Activated CD4-positive, CD25-positive, alpha-beta regulatory T cell treated with anti-CD3 and anti-CD28 coated beads, Interleukin-2, amount 50 U/mL, for 16 hours (primary cell): ENCODE results near the gene RHOT1.
"Not testable (repeated sequence)": the region's sequence is repeated elsewhere in the genome, so short reads cannot be mapped to it uniquely, and the experiment has no call there.

Experiments used
- DNase-seq: peaks from one replicate; pipeline ENCODE4 v3.0.0-alpha.2; 2020; ENCODE audit warnings: low read depth, low spot score

The RHOT1 gene

DNA sequence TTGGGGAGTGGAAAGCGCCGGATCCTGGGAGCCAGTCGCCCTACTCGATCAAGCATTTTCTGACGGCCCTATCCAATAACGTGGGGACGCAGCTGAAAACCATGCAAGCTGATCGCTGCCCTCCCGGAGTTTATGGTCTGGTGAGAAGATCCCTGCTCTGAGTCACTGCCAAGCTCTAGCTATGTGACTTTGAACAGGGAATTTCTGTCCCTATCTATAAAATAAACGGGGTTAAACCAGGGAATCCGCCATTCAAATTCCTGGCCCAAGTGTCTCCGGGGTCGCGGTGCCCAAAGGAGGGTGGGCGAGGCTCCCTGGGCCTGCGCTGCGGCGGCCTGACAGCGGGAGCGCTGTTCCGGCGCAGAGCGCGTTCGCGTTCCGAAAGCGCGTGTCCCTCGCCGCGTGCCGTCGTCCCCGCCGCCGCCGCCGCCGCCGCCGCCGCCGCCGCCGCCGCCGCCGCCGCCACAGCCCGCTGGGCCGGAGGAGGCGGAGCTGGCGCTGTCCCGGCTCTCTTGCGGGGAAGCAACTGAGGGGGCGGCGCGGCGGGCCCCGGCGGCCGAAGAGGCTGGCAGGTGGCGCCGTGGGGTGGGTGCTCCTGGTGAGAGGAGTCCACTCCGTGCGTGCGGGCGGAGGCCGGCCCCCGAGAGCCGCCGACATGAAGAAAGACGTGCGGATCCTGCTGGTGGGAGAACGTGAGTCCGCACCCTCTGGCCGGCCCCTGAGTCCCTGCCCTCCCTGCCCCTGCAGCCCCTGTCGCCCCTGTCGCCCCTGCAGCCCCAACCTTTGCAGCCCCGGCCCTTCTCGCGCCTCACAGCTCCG, at the start of gene RHOT1:
Gene RHOT1 (plus strand): TSS at position 465 of the 819 bp plus-strand sequence. CDS start 191 bp downstream, at position 656.
- DNase-seq, result peak; percentile 46

DNA sequence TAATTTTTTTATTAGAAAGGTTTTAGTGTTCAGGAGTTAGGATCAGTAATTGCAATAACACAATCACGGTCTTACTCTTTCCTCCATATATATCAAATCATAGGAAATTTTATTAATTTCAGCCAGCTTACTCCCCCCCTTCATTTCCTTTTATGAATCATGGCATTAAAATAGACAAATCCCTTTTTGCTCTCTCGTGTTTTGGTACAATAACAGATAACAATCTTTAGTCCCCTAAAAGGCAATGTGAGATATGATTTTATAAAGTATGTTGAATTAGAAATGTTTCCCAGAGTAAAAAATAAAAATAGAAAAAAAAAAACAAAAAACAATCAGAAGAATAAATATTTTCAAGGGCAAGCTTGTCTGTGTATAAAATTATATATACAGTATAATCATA, 42.6 kb upstream of the RHOT1 start:
- DNase-seq, result no peak

DNA sequence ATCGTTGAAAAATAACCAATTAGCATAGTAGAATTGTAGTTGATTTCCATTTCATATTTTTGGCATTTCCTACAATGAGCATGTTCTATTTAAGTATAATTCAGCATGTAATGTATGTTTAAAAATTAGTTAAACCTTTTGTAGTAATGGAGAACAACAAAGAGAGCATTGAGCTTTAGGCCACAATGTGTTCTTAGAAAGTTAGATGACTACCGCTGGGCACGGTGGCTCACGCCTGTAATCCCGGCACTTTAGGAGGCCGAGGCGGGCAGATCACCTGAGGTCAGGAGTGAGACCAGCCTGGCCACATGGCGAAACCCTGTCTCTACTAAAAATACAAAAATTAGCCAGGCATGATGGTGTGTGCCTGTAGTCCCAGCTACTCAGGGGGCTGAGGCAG, 42.0 kb upstream of the RHOT1 start:
- DNase-seq, result not testable (repeated sequence)

DNA sequence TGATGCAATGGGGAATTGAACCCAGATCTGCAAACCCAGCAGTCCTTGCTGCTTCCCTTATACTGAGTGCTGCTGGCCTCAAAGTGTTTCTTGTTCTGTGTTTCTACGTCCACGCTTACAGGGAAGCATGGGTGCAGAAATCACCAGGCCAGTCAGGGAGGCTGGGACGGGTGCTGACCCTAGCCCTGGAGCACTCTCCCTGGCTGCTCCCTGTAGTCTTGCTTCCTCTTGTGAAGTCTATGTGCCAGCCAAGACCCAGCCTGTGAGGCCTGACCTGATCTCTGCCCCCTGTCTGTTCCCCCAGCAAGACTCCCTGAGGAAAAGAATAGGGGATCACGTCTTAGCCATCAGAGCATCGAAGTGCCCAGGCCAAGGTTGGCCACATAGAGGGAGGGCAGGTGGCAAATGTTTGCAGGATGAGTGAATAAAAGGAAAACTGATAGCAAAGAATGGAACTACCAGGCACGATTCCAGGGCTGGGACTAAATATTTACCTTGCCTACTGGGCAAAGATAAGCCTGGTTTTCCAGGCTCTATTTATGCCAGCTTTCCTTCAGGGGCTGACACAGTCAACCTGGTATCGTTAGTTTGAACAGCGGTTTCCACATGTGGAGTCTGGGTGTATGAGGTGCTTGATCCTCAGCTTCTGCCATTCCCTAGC, 41.2 kb upstream of the RHOT1 start:
- no peak for DNase-seq

DNA sequence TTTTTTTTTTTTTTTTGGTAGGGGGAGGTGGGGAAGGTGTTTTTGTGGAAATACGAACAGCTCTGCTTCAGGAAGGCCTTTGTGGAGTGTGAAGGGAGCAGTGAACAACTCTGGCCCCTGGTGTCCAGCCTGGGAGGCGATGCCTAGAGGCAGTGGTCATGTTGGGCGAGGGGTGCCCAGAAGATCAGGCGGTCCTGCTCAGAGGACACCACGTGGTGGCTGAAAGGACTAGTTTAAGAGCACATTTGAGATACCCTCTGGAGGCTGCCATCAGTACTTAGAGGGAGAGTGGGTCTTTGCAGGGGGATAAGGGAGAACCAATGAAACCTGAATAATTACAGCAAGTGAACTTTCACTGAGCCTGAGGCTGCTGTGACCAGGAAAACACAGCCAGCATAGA, 40.1 kb upstream of the RHOT1 start:
- DNase-seq, result no peak

DNA sequence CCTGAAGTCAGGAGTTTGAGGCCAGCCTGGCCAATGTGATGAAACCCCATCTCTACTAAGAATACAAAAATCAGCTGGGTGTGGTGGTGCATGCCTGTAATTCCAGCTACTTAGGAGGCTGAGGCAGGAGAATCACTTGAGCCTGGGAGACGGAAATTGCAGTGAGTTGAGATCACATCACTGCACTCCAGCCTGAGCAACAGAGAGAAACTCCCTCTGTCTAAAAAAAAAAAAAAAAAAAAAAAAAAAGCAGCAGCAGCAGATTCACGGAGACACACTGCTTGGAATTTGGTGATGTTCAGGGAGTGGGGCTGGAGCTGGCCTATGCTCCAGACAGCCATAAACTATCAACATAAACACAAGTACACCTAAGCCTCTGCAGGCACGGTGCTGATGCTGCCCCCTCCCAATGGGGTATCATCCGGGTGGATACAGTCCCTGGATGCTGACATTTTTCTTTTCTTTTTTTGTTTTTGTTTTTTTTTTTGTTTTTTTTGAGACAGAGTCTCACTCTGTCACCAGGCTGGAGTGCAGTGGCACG, 39.6 kb upstream of the RHOT1 start:
- no peak for DNase-seq

DNA sequence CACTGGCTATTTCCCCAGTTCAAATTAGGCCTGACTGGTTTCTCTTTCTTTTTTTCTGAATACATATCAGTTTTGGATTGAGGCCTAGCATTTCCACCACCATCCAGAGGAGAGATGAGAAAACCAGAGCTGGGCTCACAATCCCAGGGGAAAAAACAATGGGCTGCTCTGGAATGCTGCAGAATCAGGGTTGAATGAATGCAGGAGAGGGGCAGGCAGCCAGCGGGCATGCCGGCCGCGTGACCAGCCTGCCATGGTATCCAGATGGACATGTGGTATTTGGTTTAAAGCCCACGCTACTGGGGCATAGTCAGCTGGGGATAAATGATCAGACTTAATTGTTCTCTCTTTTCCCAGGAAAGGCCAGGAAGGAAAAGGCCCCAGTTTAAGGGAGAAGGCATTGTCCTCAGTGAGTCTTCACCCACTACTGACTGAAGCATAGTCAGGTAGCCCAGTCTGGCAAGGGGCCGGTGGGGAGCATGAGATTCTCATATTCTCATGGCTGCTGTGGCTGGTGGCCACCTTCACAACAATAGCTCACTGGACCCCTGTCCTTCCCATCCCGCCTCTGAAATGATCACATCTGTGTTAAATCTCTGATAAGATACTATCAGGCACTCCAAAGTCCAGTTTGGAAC, 38.7 kb upstream of the RHOT1 start:
- DNase-seq, result no peak

DNA sequence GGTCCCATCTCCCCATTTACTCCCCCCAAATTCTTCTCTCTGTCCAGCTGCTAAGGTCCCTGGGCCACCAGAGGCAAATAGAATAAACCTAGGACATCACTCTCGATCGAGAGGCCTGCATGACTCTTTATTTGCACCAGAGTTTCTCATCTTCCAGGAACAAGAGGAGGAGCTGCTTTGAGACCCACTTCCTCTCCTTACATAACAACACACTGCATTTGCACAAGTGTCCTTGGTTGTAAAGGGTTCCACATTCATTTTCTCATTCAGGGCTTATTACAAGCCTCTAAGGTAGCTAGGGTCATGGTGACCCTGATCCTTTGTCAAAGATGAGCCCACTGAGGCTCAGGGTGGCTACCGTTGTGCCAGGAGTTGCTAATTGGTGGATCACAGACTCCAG, 38.1 kb upstream of the RHOT1 start:
- no peak for DNase-seq

DNA sequence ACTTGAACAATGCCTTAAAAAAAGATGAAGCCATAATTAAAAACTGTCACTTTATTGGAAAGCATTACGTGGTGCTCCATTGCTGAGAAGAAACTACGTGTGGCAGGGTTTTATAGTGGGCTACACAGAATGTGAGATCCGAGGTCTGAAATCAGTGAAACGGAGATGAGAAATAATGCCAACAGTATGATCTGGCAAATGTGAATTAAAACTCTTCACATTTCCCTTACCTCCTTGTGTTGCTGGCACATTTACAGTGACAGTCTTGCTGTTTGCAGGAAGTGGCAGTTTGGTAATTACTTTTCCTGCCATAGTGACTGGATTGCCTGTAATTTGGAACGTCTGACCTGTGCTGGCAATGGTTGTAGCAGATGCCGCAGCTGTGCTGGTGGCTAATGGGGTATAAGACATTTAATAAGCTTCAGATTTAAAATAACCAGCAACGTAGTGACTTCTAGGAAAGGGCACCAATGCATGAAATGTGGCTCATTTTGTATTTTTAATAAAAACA, 35.8 kb upstream of the RHOT1 start:
- DNase-seq, result not testable (repeated sequence)

DNA sequence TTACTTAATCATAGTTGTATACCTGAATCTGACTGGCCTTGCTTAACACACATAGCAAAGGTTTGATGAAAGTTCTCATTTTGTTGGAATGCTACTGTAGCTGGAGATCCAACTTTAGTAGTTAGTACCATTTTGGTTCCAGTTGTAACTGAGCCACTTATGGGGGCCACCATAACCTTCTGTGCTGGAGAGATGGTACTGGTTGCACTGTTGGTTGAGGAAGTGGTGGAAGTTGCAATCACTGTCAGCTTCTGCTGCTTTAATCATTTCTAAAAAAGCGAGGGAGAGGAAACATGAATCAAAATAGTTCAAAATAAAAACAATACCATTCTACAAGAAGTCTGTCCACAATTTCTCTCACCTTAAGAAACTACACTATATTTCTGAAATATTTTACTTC, 35.1 kb upstream of the RHOT1 start:
- DNase-seq, result not testable (repeated sequence)

DNA sequence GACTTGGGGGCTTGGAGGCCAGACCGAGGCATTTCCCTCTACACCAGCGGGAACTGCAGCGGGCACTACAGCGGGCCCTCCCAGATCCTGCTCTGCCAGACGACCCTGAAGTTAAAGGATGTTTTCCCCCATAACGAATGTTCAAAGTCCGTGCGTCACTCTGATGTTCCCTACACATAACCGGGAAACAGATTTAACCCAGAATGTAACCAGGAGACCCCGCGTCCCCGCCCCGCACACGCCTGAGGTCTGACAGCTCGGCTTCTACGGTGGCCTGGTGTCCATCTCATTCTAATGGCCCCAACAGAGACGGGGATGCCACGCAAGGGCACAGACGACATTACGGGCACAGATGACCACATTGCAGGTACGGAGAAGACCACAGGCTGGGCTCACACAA, 31.7 kb upstream of the RHOT1 start:
- no peak for DNase-seq

DNA sequence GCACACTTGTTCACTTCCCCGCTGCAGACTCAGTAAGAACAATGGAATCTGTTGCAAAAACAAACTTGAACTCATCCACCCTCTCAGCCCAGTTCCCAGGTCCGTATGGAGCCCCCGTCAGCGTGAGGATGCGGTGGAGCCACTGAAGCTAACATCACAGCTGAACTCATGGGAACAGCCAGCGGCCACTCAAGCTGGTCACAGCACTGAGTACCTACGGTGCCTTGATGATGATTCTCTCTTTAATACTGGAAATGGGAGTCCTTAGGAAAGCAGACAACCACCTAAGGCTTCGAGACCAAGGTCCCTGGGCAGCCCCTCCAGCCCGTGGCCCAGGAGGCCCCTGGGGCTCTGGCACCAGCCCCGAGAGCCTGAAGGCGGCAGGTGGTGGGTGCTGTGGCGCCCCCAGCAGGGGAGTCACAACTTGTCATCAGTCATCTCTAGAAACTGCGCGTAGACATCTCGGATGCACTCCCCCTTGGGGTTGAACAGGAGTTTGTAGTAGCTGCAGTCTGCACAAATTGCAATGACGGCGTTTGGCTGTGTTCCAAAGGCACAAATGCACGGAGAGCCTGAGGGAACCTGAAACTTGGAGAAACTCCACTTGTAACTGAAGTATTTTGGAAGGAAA, 31.0 kb upstream of the RHOT1 start:
- no peak for DNase-seq

DNA sequence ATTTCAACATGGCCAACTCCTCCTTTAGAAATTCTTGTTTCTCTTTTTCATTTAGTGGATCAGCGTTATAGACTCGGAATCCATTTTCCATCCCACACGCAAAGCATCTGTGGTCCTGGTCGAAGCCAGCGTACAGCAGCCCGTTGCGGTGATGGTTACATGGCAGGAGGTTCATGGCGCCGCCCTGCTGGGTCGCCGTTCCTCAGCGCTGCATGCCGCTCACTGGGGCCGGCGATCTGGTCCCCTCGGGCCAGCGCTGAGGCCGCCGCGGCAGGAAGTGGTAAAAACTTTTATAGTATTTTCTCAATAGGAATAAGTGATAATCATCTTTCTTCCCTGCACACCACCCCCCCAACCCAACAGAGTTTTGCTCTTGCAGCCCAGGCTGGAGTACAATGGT, 29.9 kb upstream of the RHOT1 start:
- DNase-seq, result no peak

DNA sequence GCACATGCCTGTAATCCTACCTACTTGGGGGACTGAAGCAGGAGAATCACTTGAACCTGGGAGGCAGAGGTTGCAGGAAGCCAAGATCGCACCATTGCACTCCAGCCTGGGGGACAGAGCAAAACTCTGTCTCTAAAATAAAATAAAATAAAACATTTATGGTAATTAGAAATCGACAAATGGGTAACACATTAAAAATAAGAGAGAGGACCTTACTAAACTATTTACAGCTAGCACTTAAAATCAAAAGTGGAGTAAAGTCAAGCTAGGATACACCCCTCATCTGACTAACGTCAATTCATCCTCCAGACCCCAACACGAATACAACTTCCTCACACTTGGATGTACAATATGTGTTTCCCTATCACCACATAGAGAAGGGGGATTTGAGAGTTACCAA, 27.8 kb upstream of the RHOT1 start:
- no peak for DNase-seq

DNA sequence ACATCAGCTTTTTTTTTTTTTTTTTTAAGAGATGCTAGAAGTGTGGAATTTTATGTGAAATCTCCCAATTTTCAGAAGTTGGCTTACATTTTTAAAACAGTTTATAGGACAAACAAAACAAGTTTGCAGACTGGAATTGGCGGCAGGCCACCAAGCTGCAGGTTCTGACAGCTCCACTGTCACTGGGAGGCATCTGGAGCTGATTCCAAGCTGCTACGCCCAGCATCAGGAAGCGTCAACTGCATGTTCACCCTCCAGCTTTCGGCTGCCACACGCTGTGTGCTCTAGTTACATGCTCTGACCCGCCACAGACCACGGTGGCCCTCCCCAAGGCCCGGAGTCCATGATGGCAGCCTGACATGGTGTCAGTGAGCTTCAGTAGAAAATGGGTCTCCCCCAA, 26.8 kb upstream of the RHOT1 start:
- not testable (repeated sequence) for DNase-seq

DNA sequence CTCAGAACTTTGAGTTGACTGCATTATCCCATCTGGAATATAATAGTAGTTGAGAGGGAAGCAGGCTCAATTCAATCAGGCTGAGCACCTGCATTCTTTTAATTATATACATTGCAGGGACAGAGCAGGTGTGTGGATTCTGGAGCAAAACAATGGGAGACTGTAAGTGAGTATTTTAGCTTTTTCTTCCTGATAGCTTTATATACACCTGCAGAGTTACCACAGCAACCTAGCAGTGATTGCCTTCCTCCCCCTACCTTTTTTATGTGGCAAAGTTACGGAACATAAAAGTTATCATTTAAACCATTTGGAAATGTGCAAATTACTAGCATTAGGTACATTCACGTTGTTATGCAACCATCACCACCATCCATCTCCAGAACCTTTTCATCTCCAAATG, 25.4 kb upstream of the RHOT1 start:
- no peak for DNase-seq

DNA sequence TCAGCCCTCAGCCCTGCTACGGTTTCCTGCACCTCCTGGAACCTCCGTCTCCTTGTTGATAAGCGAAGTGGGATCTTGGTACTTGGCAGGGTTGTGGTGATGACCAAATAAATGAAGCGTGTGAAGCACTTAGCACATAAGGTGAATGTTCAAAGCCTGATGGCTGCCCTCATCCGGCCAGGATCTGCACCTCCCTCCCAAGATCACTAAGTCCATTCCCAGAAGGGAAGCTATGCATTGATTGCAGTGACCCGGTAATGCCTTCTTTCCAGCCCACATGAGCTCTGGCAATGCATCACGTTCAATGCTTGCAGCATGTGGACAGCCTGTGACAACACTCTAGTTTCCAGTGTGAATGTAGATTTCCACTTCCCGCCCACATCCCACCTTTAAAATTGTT, 24.9 kb upstream of the RHOT1 start:
- no peak for DNase-seq

DNA sequence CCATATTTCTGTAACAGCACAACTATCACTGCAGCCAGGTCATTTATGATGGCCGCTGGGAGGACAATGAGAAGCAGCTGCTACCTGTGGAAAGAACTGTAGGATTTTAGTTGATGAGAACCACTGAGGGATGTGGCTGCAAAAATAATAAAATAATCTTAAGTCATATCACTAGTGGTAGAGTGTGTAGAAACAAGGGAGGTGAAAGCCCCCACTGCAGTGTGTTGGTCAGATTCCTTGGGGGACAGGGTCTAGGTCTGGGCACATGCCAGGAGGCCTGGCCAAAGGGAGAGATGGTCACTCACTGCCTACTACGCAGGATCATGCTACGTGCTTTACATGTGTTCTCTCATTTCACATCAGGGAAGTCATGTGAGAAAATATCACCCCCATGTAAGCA, 24.2 kb upstream of the RHOT1 start:
- DNase-seq, result not testable (repeated sequence)

DNA sequence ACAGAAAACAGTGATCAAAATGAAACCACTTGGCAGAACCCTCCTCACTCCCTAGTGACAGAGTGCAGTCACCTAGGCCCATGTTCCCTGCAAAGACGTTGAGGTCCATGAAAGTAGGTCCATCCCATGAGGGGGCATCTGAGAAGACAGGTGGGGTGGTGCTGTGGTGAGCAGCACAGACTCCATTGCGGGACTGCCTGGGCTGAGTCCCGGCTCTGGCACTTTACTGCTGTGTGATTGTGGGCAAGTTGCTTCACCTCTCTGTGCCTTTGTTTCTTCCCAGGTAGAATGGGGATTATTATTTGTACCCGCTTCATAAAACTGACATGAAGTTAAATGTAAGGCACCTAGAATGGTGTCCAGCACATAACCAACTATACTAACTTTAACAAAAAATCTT, 23.5 kb upstream of the RHOT1 start:
- no peak for DNase-seq

DNA sequence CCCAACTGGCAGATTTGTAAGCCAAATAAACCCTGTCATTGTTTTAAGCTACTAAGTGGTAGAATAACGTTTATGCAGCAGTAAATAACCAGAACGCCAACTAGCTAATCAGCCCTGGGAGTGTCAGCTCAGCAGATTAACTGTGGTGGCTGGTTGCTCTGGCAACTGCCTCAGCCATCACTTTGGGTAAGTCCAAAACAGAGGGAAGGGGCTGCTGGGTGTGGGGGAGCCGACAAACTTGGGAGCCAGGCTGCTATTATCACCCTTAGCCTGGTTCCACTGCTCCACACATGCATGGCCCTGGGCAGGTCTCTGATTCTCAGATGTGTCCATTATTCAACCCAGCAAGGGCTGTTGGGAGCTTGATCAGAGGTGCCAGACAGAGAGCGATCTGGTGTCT, 22.2 kb upstream of the RHOT1 start:
- no peak for DNase-seq

DNA sequence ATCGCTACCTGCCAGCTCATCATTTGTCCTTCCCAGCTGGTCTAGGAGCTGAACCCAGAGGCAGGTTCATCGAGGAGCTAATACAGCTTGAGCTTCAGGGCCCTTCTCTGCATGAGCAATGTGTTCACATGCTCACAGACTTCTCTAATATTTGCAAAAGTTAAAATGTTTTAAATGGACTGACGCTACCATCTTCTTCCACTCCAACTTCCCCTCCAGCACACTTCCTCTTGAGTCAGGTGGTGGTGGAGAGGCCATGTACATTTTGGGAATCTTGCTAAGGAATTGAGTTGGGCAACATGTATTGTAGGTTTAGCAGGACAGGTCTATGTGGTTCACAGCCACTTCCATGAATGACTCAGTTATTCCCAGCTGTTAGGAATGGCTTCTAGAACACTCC, 21.6 kb upstream of the RHOT1 start:
- no peak for DNase-seq

DNA sequence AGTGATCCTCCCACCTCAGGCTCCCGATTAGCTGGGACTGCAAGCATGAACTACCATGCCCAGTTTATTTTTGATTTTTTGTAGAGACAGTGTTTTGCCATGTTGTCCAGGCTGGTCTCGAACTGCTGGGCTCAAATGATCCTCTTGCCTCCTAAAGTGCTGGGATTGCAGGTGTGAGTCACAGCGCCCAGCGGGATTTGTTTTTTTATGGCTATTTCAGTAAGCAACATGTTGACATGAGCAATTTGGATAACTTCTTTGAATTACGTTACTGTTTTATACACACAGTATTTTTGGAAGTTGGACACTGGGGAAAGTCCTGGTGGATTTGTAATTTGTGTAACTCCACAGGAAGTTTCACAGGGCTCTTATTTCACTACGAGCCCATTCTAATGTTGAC, 18.5 kb upstream of the RHOT1 start:
- DNase-seq, result no peak
